Panc1 (cell line): Measurements from ENCODE around the gene KLHDC8A. TPM values are rescaled to one million over a fixed set of nuclear protein-coding genes. Genes with fewer than 3 reads are reported as not detected.
"Not testable (repeated sequence)": the region's sequence is repeated elsewhere in the genome, so short reads cannot be mapped to it uniquely, and the experiment has no call there.

Experiments used
- ATAC-seq: fragments of 200-7000 bp; cut with Tn5 transposase; 2 replicates; pipeline ENCODE4 v1.9.1; 2020; ENCODE audit warnings: mild to moderate bottlenecking, moderate library complexity
- BruUV-seq: library from RNA; stranded (reverse); fragments of 400-500 nt; replicated peaks from 2 replicates; lab custom pipeline; 2021; lab: Mats Ljungman, UMichigan
- CTCF ChIA-PET: fragments of 300-600 bp; sonication (Branson Sonifier 250); formaldehyde crosslinking; loops from one replicate; lab custom pipeline; 2022; ENCODE audit warnings: antibody characterized with exemption; lab: Charles Lee
- POLR2A ChIA-PET: fragments of 300-600 bp; sonication (Branson Sonifier 250); formaldehyde crosslinking; loops from one replicate; lab custom pipeline; 2022; ENCODE audit warnings: antibody characterized with exemption; lab: Charles Lee
- DNase-seq: peaks from one replicate; pipeline ENCODE4 v3.0.0-alpha.2; 2010; ENCODE audit warnings: low read depth, low spot score
- H3K27ac ChIP-seq: 2 replicates; pipeline ENCODE4 v1.5.1; 2011; ENCODE audit warnings: mild to moderate bottlenecking, low read length, inconsistent platforms
- H3K27me3 ChIP-seq: fragments of 200-500 bp; sonication (Bioruptor generic); 2 replicates; pipeline ENCODE4 v1.6.0; 2014; ENCODE audit warnings: low read length, inconsistent platforms; ENCODE audit not compliant: control insufficient read depth, insufficient read depth
- H3K36me3 ChIP-seq: fragments of 200-500 bp; sonication (Bioruptor generic); 2 replicates; pipeline ENCODE4 v1.5.1; 2014; ENCODE audit warnings: inconsistent platforms, mild to moderate bottlenecking, low read length, moderate library complexity; ENCODE audit not compliant: control insufficient read depth, insufficient read depth
- H3K4me1 ChIP-seq: 2 replicates; pipeline ENCODE4 v1.5.1; 2011; ENCODE audit warnings: inconsistent platforms, mild to moderate bottlenecking, low read length, moderate library complexity; ENCODE audit not compliant: control insufficient read depth, insufficient read depth
- H3K4me3 ChIP-seq, 2 experiments: 2 replicates each; pipeline ENCODE4 v1.5.1; 2011 to 2012; ENCODE audit warnings: low read depth in 2 of 2, low read length in 2 of 2, mild to moderate bottlenecking in 2 of 2, inconsistent platforms in 1 of 2, moderate library complexity in 1 of 2
- H3K9me3 ChIP-seq: fragments of 200-500 bp; sonication (Bioruptor generic); 2 replicates; pipeline ENCODE4 v1.5.1; 2014; ENCODE audit warnings: low read depth, mild to moderate bottlenecking, inconsistent platforms, low read length, moderate library complexity; ENCODE audit not compliant: control insufficient read depth, insufficient read depth
- CTCF ChIP-seq: fragments of 450-650 bp; IDR thresholded peaks from 2 replicates; pipeline ENCODE4 v1.5.1; 2017; ENCODE audit warnings: mild to moderate bottlenecking
- POLR2AphosphoS5 ChIP-seq: IDR thresholded peaks from 2 replicates; pipeline ENCODE4 v1.6.1; 2012; ENCODE audit warnings: mild to moderate bottlenecking, low read depth, low read length, moderate library complexity
- SIN3A ChIP-seq: IDR thresholded peaks from 2 replicates; pipeline ENCODE4 v1.6.1; 2012; ENCODE audit warnings: low read depth, mild to moderate bottlenecking, low read length, moderate library complexity, borderline replicate concordance; ENCODE audit not compliant: insufficient read depth
- TCF7L2 ChIP-seq: IDR thresholded peaks from 2 replicates; pipeline ENCODE4 v1.6.1; 2011; ENCODE audit warnings: mild to moderate bottlenecking, low read depth, low read length, inconsistent platforms
- in situ Hi-C: cut with HindIII; loops from 2 replicates; pipeline ENCODE4 v1.10.0; 2016; ENCODE audit warnings: low sequenced_read_pairs, low pct_unique_long_range_greater_than_20kb
- intact Hi-C: fragments of 100-400 bp; cut with micrococcal nuclease; formaldehyde crosslinking; loops from one replicate; pipeline ENCODE4 v1.10.0; 2022; ENCODE audit not compliant: unreplicated experiment
- total RNA-seq: library from RNA; stranded (reverse); gene quantifications from one replicate; pipeline ENCODE4 v1.2.1, GENCODE V29; 2021; ENCODE audit not compliant: unreplicated experiment
- TF ChIP-seq, protein P1 (sequence below), 2 experiments: IDR thresholded peaks; 2 replicates each; pipeline ENCODE4 v1.6.1; 2011 to 2012; ENCODE audit warnings: low read depth in 2 of 2, control low read depth in 1 of 2, low read length in 1 of 2, mild to moderate bottlenecking in 1 of 2, moderate library complexity in 1 of 2; ENCODE audit not compliant: insufficient read depth in 1 of 2

Gene KLHDC8A
- total RNA-seq, 1 experiment from 2014 or later, result 0.31 TPM

DNA sequence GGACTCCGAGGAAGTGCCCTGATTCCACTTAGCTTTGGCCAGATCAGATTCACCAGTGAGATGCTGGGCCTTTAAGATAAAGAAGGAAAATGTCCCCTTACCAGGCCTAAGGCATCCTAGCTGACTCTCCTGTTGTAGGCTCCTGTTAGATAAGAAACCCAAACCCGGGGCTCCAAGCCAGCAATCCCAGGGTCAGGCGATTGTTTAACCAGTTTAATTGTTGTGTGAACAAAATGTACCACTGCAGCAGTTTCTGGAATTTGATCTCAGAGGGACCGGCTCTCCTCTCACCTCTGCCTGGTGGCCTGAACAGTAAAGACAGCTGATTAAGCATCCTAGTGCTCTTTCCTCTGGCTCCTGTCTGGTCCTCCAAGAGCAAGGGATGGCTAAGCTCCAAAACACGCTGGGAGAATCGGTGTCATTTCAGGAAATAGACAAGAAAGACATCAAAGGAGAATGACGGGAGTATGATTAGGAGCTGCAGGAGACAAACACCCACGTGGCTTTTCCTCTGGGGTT is 9.3 kb upstream of the KLHDC8A start:
- in situ Hi-C loops, result no loop called here
- Histone ChIP-seq H3K27me3 (no peaks in the 10 kb centered on the region; the same call in 1 of the 2 replicates), H3K4me1 (no peaks in the 10 kb centered on the region), H3K27ac (no peak overlapping the region), H3K4me3 (no peak overlapping the region), H3K9me3 (no peaks in the 10 kb centered on the region), H3K36me3 (no peaks in the 10 kb centered on the region)
- POLR2A ChIA-PET, result no interaction called here
- BruUV-seq, result no TSS peak
- no peak for ATAC-seq
- DNase-seq, result no peak
- TF ChIP-seq TCF7L2 (no peak), SIN3A (no peak), CTCF (no peak), POLR2AphosphoS5 (no peak)
- TF ChIP-seq, protein P1, sequence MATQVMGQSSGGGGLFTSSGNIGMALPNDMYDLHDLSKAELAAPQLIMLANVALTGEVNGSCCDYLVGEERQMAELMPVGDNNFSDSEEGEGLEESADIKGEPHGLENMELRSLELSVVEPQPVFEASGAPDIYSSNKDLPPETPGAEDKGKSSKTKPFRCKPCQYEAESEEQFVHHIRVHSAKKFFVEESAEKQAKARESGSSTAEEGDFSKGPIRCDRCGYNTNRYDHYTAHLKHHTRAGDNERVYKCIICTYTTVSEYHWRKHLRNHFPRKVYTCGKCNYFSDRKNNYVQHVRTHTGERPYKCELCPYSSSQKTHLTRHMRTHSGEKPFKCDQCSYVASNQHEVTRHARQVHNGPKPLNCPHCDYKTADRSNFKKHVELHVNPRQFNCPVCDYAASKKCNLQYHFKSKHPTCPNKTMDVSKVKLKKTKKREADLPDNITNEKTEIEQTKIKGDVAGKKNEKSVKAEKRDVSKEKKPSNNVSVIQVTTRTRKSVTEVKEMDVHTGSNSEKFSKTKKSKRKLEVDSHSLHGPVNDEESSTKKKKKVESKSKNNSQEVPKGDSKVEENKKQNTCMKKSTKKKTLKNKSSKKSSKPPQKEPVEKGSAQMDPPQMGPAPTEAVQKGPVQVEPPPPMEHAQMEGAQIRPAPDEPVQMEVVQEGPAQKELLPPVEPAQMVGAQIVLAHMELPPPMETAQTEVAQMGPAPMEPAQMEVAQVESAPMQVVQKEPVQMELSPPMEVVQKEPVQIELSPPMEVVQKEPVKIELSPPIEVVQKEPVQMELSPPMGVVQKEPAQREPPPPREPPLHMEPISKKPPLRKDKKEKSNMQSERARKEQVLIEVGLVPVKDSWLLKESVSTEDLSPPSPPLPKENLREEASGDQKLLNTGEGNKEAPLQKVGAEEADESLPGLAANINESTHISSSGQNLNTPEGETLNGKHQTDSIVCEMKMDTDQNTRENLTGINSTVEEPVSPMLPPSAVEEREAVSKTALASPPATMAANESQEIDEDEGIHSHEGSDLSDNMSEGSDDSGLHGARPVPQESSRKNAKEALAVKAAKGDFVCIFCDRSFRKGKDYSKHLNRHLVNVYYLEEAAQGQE (IDR thresholded peaks at IDR 0.05; ENCODE audit: insufficient read depth in 1 of 2, low read depth in 2 of 2, low read length in 1 of 2), result no peak
- intact Hi-C loops, result no loop called here
- CTCF ChIA-PET, result interaction anchor here (0.7 kb wide), 1 partner anchor 92 kb away, joined by 3 read pairs; no protein-coding TSS in a partner anchor

DNA sequence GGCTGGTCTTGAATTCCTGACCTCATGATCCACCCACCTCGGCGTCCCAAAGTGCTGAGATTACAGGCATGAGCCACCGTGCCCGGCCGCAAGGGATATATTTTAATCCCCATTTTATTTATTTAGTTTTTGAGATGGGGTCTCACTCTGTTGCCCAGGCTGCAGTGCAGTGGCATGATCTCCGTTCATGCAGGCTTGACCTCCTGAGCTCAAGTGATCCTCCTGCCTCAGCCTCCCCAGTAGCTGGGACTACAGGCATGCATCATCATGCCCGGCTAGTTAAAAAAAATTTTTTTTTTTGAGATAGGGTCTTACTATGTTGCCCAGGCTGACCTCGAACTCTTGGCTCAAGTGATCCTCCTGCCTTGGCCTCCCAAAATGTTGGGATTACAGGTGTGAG is 8.4 kb upstream of the KLHDC8A start:
- H3K9me3 ChIP-seq, ATAC-seq, H3K27me3 ChIP-seq, H3K27ac ChIP-seq, in situ Hi-C loops, H3K4me1 ChIP-seq, DNase-seq, BruUV-seq, intact Hi-C loops, H3K4me3 ChIP-seq, POLR2A ChIA-PET, CTCF ChIA-PET, H3K36me3 ChIP-seq: not testable (repeated sequence)

GRCh38 chr1:205360891-205361290 is 4.2 kb upstream of the KLHDC8A start:
- BruUV-seq, result no TSS peak
- no peaks in the 10 kb centered on the region for H3K36me3 ChIP-seq
- TF ChIP-seq TCF7L2, result no peak
- no peak for TF ChIP-seq CTCF
- no peak for TF ChIP-seq POLR2AphosphoS5
- TF ChIP-seq, protein P1 (IDR thresholded peaks at IDR 0.05; ENCODE audit: insufficient read depth in 1 of 2, low read depth in 2 of 2, low read length in 1 of 2), result no peak
- no peak for TF ChIP-seq SIN3A
- DNase-seq (no peak), ATAC-seq (no peak)
- ChIA-PET POLR2A (no interaction called here), CTCF (no interaction called here)
- intact Hi-C loops, result no loop called here
- H3K4me1 ChIP-seq, result no peaks in the 10 kb centered on the region
- in situ Hi-C loops, result no loop called here
- H3K9me3 ChIP-seq, result no peaks in the 10 kb centered on the region
- no peak overlapping the region for H3K4me3 ChIP-seq
- peaks cover 6% of the 10 kb centered on the region; the same call in 1 of the 2 replicates for H3K27me3 ChIP-seq
- H3K27ac ChIP-seq, result no peak overlapping the region
